Omental fat pad (tissue), 4 donors: Measurements from ENCODE around the gene OR7C2. TPM values are rescaled to one million over a fixed set of nuclear protein-coding genes. Genes with fewer than 3 reads are reported as not detected.

Source experiments
- ATAC-seq: fragments of 150-250 bp; one replicate; pipeline ENCODE4 v1.9.1; 2016; ENCODE audit warnings: mild to moderate bottlenecking, moderate library complexity; ENCODE audit not compliant: low FRiP score
- DNase-seq: peaks from one replicate; pipeline ENCODE4 v3.0.0-alpha.2; 2019; ENCODE audit warnings: low spot score
- CTCF ChIP-seq, 3 donors: fragments of 450-650 bp; IDR thresholded peaks; one replicate each; pipeline ENCODE4 v1.5.1; 2016 to 2017; ENCODE audit warnings: antibody characterized with exemption in 3 of 3, mild to moderate bottlenecking in 3 of 3, moderate library complexity in 2 of 3
- total RNA-seq, 4 donors: library from RNA; depleted of rRNA; stranded (reverse); fragments of >200 nt; gene quantifications; one replicate each; pipeline ENCODE4 v1.1.0, GENCODE V29; 2016

Gene OR7C2
- total RNA-seq, 4 donors from 2014 or later, result not detected

- no peak for DNase-seq
- TF ChIP-seq CTCF (IDR thresholded peaks at IDR 0.05), result no peak
- no peak for ATAC-seq
Measured at GRCh38 chr19:14957464-14957863, 16.2 kb downstream of the OR7C2 start.

- ATAC-seq (no peak), DNase-seq (no peak)
- no peak for TF ChIP-seq CTCF (IDR thresholded peaks at IDR 0.05)
Measured at GRCh38 chr19:14959263-14959662, 18.0 kb downstream of the OR7C2 start.

GRCh38 chr19:14961956-14962685, 20.8 kb downstream of the OR7C2 start:
- ATAC-seq (no peak), DNase-seq (no peak)
- TF ChIP-seq CTCF (IDR thresholded peaks at IDR 0.05), result no peak

- DNase-seq, result no peak
- no peak for ATAC-seq
- TF ChIP-seq CTCF (IDR thresholded peaks at IDR 0.05), result no peak
Measured at GRCh38 chr19:14968247-14968646, 27.0 kb downstream of the OR7C2 start.

GRCh38 chr19:14971474-14971873, 30.2 kb downstream of the OR7C2 start:
- no peak for DNase-seq
- TF ChIP-seq CTCF (IDR thresholded peaks at IDR 0.05), result no peak
- no peak for ATAC-seq

GRCh38 chr19:14972676-14973075, 31.4 kb downstream of the OR7C2 start:
- ATAC-seq, result no peak

More at GRCh38 chr19:14972676-14973075, 31.4 kb downstream of the OR7C2 start:
- TF ChIP-seq CTCF (IDR thresholded peaks at IDR 0.05), result no peak
- no peak for DNase-seq
